ENCODE data around the gene FAM83D. TPM values are rescaled to one million over a fixed set of nuclear protein-coding genes. Genes with fewer than 3 reads are reported as not detected.

FAM83D gene
- total and polyA plus RNA-seq, 2 experiments from 2014 or later, result 33.3 to 91.3 TPM

DNA sequence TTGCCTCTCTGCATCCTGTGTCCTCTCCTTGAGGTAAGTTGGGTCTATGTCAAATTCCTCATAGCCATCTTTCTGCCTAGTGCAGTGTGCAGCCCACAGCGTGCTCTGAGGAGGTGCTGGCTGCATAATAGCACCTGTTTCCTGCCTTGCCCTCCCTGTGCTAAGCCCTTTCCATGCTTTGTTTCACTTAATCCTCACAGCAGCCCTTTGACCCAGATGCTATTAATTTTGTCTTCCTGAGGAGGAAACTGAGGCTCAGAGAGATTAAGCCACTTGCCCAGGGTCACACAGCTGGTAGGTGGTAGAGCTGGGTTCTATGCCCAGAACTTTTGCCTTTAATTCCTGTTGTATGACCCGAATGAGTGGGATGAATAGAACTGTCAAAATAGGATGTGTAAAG is 13.5 kb downstream of the FAM83D start (continued):
- TF ChIP-seq, protein P1, sequence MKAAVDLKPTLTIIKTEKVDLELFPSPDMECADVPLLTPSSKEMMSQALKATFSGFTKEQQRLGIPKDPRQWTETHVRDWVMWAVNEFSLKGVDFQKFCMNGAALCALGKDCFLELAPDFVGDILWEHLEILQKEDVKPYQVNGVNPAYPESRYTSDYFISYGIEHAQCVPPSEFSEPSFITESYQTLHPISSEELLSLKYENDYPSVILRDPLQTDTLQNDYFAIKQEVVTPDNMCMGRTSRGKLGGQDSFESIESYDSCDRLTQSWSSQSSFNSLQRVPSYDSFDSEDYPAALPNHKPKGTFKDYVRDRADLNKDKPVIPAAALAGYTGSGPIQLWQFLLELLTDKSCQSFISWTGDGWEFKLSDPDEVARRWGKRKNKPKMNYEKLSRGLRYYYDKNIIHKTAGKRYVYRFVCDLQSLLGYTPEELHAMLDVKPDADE (IDR thresholded peaks at IDR 0.05), result no peak
- TF ChIP-seq, protein P2, sequence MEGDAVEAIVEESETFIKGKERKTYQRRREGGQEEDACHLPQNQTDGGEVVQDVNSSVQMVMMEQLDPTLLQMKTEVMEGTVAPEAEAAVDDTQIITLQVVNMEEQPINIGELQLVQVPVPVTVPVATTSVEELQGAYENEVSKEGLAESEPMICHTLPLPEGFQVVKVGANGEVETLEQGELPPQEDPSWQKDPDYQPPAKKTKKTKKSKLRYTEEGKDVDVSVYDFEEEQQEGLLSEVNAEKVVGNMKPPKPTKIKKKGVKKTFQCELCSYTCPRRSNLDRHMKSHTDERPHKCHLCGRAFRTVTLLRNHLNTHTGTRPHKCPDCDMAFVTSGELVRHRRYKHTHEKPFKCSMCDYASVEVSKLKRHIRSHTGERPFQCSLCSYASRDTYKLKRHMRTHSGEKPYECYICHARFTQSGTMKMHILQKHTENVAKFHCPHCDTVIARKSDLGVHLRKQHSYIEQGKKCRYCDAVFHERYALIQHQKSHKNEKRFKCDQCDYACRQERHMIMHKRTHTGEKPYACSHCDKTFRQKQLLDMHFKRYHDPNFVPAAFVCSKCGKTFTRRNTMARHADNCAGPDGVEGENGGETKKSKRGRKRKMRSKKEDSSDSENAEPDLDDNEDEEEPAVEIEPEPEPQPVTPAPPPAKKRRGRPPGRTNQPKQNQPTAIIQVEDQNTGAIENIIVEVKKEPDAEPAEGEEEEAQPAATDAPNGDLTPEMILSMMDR (conservative IDR thresholded peaks at IDR 0.05; ENCODE audit: low read depth in 2 of 2), result no peak

DNA sequence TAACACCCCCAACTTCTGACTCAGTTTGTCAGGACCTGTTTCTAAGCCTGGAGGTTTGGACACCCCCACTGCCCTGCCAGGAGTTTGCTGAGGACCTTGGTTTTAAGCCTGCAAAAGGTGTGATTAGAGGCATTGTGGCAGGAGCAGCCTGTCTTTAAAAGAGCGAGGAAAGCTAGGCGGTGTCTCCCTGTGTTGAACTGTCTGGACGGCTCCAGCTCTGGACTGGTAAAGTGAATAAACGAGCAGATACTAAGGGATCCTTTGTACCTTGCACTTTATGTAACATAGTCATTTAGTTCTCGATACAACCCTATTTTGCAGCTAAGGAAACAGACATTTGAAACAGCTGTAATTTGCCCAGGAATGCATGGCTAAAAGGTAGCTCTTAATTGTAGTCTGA is 14.4 kb downstream of the FAM83D start:
- H3K9me2 ChIP-seq (ENCODE audit: insufficient read depth), result no peaks in the 10 kb centered on the region
- peaks cover 81% of the 10 kb centered on the region for H3K79me2 ChIP-seq (replicated peaks; ENCODE audit: insufficient read depth)
- no peak overlapping the region for H3K27ac ChIP-seq (ENCODE audit: low read depth)
- Mint-ChIP-seq H3K27me3 (ENCODE audit: insufficient read depth, low read depth, poor library complexity) (peaks cover 4% of the 10 kb centered on the region), H3K4me3 (no peak overlapping the region), H3K9me3 (no peaks in the 10 kb centered on the region), H3K27ac (no peak overlapping the region), H3K36me3 (ENCODE audit: low read depth) (peaks cover 70% of the 10 kb centered on the region), H3K4me1 (peaks cover 23% of the 10 kb centered on the region)
- H3K4me3 ChIP-seq, result no peak overlapping the region
- no peaks in the 10 kb centered on the region for H3F3A ChIP-seq (replicated peaks; ENCODE audit: low read depth)
- ATAC-seq (no peak), DNase-seq (ENCODE audit: low spot score) (no peak)
- H3K36me3 ChIP-seq (ENCODE audit: insufficient read depth), result peaks cover 29% of the 10 kb centered on the region
- H3K4me2 ChIP-seq, result no peak overlapping the region
- H2AFZ ChIP-seq, result no peak overlapping the region
- no peaks in the 10 kb centered on the region for H3K27me3 ChIP-seq (ENCODE audit: insufficient read depth)
- H4K20me1 ChIP-seq (replicated peaks; ENCODE audit: insufficient read depth), result peaks cover 70% of the 10 kb centered on the region
- peaks cover 6% of the 10 kb centered on the region; the same call in 1 of the 2 replicates for H3K4me1 ChIP-seq (ENCODE audit: insufficient read depth)
- TF ChIP-seq, protein P3, sequence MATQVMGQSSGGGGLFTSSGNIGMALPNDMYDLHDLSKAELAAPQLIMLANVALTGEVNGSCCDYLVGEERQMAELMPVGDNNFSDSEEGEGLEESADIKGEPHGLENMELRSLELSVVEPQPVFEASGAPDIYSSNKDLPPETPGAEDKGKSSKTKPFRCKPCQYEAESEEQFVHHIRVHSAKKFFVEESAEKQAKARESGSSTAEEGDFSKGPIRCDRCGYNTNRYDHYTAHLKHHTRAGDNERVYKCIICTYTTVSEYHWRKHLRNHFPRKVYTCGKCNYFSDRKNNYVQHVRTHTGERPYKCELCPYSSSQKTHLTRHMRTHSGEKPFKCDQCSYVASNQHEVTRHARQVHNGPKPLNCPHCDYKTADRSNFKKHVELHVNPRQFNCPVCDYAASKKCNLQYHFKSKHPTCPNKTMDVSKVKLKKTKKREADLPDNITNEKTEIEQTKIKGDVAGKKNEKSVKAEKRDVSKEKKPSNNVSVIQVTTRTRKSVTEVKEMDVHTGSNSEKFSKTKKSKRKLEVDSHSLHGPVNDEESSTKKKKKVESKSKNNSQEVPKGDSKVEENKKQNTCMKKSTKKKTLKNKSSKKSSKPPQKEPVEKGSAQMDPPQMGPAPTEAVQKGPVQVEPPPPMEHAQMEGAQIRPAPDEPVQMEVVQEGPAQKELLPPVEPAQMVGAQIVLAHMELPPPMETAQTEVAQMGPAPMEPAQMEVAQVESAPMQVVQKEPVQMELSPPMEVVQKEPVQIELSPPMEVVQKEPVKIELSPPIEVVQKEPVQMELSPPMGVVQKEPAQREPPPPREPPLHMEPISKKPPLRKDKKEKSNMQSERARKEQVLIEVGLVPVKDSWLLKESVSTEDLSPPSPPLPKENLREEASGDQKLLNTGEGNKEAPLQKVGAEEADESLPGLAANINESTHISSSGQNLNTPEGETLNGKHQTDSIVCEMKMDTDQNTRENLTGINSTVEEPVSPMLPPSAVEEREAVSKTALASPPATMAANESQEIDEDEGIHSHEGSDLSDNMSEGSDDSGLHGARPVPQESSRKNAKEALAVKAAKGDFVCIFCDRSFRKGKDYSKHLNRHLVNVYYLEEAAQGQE (IDR thresholded peaks at IDR 0.05; ENCODE audit: unreplicated experiment), result no peak
- TF ChIP-seq EZH2phosphoT487 (IDR thresholded peaks at IDR 0.05; ENCODE audit: unreplicated experiment), result no peak
- no peak for TF ChIP-seq ZNF331 (CRISPR knock-in tag; IDR thresholded peaks at IDR 0.05; ENCODE audit: low read depth)
- TF ChIP-seq JUNB (IDR thresholded peaks at IDR 0.05; ENCODE audit: unreplicated experiment), result no peak
- TF ChIP-seq NANOG (IDR thresholded peaks at IDR 0.05; ENCODE audit: borderline replicate concordance), result no peak
- TF ChIP-seq, protein P2 (conservative IDR thresholded peaks at IDR 0.05; ENCODE audit: low read depth in 2 of 2), result no peak
- TF ChIP-seq, protein P1 (IDR thresholded peaks at IDR 0.05), result no peak
- no peak for TF ChIP-seq STAT1 (IDR thresholded peaks at IDR 0.05; ENCODE audit: unreplicated experiment)
- TF ChIP-seq CREB1 (CRISPR knock-in tag; IDR thresholded peaks at IDR 0.05; ENCODE audit: low read depth), result no peak
- TF ChIP-seq ZNF114 (CRISPR knock-in tag; IDR thresholded peaks at IDR 0.05), result no peak

Measured in GM23338 (cell line).